22Rv1 (cell line): Measurements from ENCODE around the gene TBC1D5.

Source experiments
- CTCF ChIP-seq: fragments of 450-650 bp; IDR thresholded peaks from 2 replicates; pipeline ENCODE4 v1.5.1; 2017; ENCODE audit warnings: mild to moderate bottlenecking
- ZFX ChIP-seq: fragments of 450-650 bp; IDR thresholded peaks from 2 replicates; pipeline ENCODE4 v1.6.1; 2017; ENCODE audit warnings: antibody characterized with exemption, borderline replicate concordance

DNA sequence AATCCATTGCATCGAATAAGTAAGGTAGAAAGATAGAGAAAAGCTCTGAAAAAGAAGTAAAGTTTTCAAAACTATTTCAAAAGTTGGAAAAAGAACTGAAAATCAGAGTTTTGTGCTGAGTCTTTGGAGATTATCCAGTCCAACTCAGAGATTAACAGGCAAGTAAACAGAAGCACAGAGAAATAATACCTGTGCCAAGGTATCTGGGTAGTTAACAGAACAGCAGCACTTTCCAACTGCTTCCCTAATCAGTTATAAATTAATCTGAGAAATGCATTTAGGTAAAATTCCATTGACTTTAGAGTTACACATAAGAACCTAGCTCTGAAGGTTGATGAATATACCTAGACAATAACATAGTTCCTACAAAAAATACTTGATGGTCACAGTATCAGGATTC, 355.3 kb downstream of the TBC1D5 start:
- no peak for TF ChIP-seq CTCF
- no peak for TF ChIP-seq ZFX
